ENCODE results near the gene POLDIP3.

DNA sequence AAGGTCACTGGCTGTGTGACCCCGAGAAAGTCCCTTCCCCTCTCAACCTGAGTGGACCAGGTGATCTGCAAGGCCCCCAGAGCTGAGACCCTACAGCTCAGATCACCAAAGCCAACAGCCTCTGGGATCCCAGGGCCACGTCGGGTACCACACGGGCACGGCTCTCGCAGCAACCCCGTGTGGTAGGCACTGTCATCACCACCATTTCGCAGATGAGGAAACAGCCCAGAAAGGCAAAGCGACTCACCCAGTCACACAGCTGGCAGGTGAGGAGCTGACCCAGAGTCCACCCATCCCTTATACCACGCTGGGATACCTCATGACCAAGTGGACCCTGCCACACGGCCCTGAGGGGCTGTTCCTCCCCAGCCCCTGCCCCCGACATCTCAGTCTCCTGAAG is 22.9 kb upstream of the POLDIP3 start:
- TF ChIP-seq, protein P1, sequence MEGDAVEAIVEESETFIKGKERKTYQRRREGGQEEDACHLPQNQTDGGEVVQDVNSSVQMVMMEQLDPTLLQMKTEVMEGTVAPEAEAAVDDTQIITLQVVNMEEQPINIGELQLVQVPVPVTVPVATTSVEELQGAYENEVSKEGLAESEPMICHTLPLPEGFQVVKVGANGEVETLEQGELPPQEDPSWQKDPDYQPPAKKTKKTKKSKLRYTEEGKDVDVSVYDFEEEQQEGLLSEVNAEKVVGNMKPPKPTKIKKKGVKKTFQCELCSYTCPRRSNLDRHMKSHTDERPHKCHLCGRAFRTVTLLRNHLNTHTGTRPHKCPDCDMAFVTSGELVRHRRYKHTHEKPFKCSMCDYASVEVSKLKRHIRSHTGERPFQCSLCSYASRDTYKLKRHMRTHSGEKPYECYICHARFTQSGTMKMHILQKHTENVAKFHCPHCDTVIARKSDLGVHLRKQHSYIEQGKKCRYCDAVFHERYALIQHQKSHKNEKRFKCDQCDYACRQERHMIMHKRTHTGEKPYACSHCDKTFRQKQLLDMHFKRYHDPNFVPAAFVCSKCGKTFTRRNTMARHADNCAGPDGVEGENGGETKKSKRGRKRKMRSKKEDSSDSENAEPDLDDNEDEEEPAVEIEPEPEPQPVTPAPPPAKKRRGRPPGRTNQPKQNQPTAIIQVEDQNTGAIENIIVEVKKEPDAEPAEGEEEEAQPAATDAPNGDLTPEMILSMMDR (IDR thresholded peaks at IDR 0.05; ENCODE audit: low read length) = no peak
- TF ChIP-seq EZH2phosphoT487 (IDR thresholded peaks at IDR 0.05; ENCODE audit: low read length) (no peak), EZH2 (optimal IDR thresholded peaks at IDR 0.05; ENCODE audit: low read depth, low read length) (no peak)

Measured in MM.1S (cell line).